ENCODE results near the gene PIRT.

The PIRT gene

DNA sequence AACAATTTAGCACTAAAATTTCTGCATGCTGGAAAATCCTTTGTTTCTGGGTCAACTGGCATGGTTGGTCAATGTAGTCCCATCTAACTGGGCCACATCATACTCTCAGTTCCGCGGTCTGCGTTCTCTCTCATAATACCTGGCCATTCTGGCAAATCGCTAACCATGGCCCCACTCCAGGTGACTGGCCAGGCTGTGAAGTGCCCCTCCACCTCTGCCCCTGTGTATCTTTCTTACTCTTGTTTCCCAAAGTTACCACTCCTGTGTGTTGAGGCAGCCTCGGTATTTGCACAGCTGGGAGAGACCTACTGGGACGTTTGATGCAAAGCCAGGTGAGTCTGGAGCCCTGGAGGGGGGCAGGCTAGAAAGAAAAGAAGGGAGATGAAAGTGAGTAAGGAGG is 32.0 kb downstream of the PIRT start:
- Histone ChIP-seq H3K9me3 (ENCODE audit: low read length) (no peaks in the 10 kb centered on the region), H3K27me3 (ENCODE audit: insufficient read depth, low read length) (no peaks in the 10 kb centered on the region), H3K36me3 (ENCODE audit: insufficient read depth, low read length) (no peaks in the 10 kb centered on the region), H4K20me1 (ENCODE audit: insufficient read depth, low read length) (no peaks in the 10 kb centered on the region), H3F3A (ENCODE audit: insufficient read depth, low read length) (no peaks in the 10 kb centered on the region), H3K4me2 (ENCODE audit: low read length) (no peak overlapping the region), H3K79me2 (ENCODE audit: insufficient read depth, low read length) (no peaks in the 10 kb centered on the region), H3K9ac (ENCODE audit: low read length) (no peak overlapping the region), H3K27ac (ENCODE audit: low read depth, low read length, poor library complexity, severe bottlenecking) (no peak overlapping the region), H3K9me2 (ENCODE audit: low read depth, low read length) (no peaks in the 10 kb centered on the region), H3K4me3 (ENCODE audit: low read depth, low read length, poor library complexity, severe bottlenecking) (no peak overlapping the region), H3K4me1 (ENCODE audit: insufficient read depth, low read length, severe bottlenecking) (no peaks in the 10 kb centered on the region), H2AFZ (ENCODE audit: low read length) (no peak overlapping the region)
- TF ChIP-seq CTCF (IDR thresholded peaks at IDR 0.05; ENCODE audit: low read length) = no peak
- no peak for TF ChIP-seq EZH2 (IDR thresholded peaks at IDR 0.05; ENCODE audit: borderline replicate concordance, low read length)

DNA sequence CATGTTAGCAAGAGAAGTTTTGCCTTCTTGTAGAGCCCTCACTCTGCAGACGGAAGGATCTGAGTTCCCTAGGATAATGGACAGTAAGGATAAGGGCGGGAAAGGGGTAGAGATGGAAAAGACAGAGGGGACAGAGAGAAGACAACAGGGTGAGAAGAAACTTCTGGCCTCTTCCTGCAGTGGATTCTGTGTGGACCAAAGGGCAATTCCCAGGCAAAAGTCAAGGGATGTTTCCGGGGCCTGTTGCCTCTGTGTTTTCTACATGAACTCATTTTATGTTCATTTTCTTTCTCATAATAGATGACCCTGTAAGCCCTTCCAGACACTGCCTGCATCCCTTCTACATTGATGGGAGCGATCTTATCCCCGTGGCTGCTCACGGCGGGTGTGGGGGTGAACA is 33.3 kb downstream of the PIRT start:
- Histone ChIP-seq H3K36me3 (ENCODE audit: insufficient read depth, low read length) (no peaks in the 10 kb centered on the region), H2AFZ (ENCODE audit: low read length) (no peak overlapping the region), H3K9me2 (ENCODE audit: low read depth, low read length) (no peaks in the 10 kb centered on the region), H3K9me3 (ENCODE audit: low read length) (no peaks in the 10 kb centered on the region), H3F3A (ENCODE audit: insufficient read depth, low read length) (no peaks in the 10 kb centered on the region), H4K20me1 (ENCODE audit: insufficient read depth, low read length) (no peaks in the 10 kb centered on the region), H3K79me2 (ENCODE audit: insufficient read depth, low read length) (no peaks in the 10 kb centered on the region), H3K4me3 (ENCODE audit: low read depth, low read length, poor library complexity, severe bottlenecking) (no peak overlapping the region), H3K27ac (ENCODE audit: low read depth, low read length, poor library complexity, severe bottlenecking) (no peak overlapping the region), H3K4me2 (ENCODE audit: low read length) (no peak overlapping the region), H3K27me3 (ENCODE audit: insufficient read depth, low read length) (no peaks in the 10 kb centered on the region), H3K9ac (ENCODE audit: low read length) (no peak overlapping the region), H3K4me1 (ENCODE audit: insufficient read depth, low read length, severe bottlenecking) (no peaks in the 10 kb centered on the region)
- TF ChIP-seq EZH2 (IDR thresholded peaks at IDR 0.05; ENCODE audit: borderline replicate concordance, low read length) (no peak), CTCF (IDR thresholded peaks at IDR 0.05; ENCODE audit: low read length) (no peak)

DNA sequence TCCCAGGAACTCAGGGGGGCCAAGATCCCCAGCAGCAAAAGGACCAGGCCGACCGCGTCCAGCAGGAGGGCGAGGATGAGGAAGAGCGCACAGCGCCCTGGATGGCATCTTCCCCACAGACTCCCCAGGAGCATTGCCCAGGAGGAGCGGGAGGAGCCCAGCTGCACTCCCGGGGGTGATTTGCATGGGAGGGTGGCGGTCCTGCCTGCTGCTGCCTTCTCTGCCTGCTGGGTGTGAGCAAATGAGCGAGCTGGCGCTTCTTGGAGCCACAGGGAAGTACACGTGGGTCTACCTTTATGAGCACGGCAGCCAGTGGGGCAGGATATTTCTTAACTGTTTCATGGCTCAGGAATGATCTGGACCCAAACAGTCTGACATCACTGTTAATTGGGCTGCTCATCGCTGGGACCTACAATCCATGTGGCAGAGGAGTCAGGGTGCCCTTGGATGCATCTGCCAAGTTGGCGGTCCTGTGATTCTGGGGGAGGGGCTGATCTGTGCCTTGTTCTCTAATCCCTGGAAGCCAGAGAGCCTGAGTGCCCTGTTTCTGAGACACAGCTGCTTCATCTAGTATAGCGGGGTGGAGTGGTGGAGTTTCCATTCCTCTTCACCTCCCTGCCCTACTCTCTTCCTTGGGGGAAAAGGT is 33.9 kb downstream of the PIRT start, which contains the start of gene TMEM238L:
TMEM238L (minus strand) TSS at position 270 of the 646 bp plus-strand sequence; CDS start at position 134, 136 bp downstream.
- Histone ChIP-seq H3K9me2 (ENCODE audit: low read depth, low read length) (no peaks in the 10 kb centered on the region), H3K9me3 (ENCODE audit: low read length) (no peaks in the 10 kb centered on the region), H3K4me1 (ENCODE audit: insufficient read depth, low read length, severe bottlenecking) (no peaks in the 10 kb centered on the region), H3K79me2 (ENCODE audit: insufficient read depth, low read length) (no peaks in the 10 kb centered on the region), H3K4me2 (ENCODE audit: low read length) (no peak within 1 kb of the TSS), H3F3A (ENCODE audit: insufficient read depth, low read length) (no peaks in the 10 kb centered on the region), H3K4me3 (ENCODE audit: low read depth, low read length, poor library complexity, severe bottlenecking) (no peak within 1 kb of the TSS), H2AFZ (ENCODE audit: low read length) (no peak within 1 kb of the TSS), H3K36me3 (ENCODE audit: insufficient read depth, low read length) (no peaks in the 10 kb centered on the region), H3K9ac (ENCODE audit: low read length) (no peak within 1 kb of the TSS), H4K20me1 (ENCODE audit: insufficient read depth, low read length) (no peaks in the 10 kb centered on the region), H3K27ac (ENCODE audit: low read depth, low read length, poor library complexity, severe bottlenecking) (no peak within 1 kb of the TSS), H3K27me3 (ENCODE audit: insufficient read depth, low read length) (no peaks in the 10 kb centered on the region)
- TF ChIP-seq EZH2 (IDR thresholded peaks at IDR 0.05; ENCODE audit: borderline replicate concordance, low read length) = no peak
- TF ChIP-seq CTCF (IDR thresholded peaks at IDR 0.05; ENCODE audit: low read length) = no peak
